Transverse colon (tissue), 4 donors: ENCODE measurements around the gene PDZK1IP1.

ENCODE experiments used
- CTCF ChIP-seq, 5 experiments: fragments of 200-600 bp in 3 of 5; fragments of 450-650 bp in 2 of 5; sonication (generic) in 3 of 5; IDR thresholded peaks; 1 replicate in 2 of 5; 2 replicates in 3 of 5; pipeline ENCODE4 v1.5.1; 2016 to 2017; ENCODE audit warnings: antibody characterized with exemption in 5 of 5, inconsistent platforms in 3 of 5, mild to moderate bottlenecking in 2 of 5, moderate library complexity in 1 of 5
- EP300 ChIP-seq: sonication (generic); formaldehyde crosslinking; IDR thresholded peaks from one replicate; pipeline ENCODE4 v1.6.1; 2017; ENCODE audit warnings: antibody characterized with exemption, low read depth
- POLR2A ChIP-seq: fragments of 450-650 bp; IDR thresholded peaks from one replicate; pipeline ENCODE4 v1.6.1; 2016; ENCODE audit warnings: antibody characterized with exemption, mild to moderate bottlenecking, moderate library complexity
- POLR2AphosphoS5 ChIP-seq, 3 donors: sonication (generic); formaldehyde crosslinking; IDR thresholded peaks; one replicate each; pipeline ENCODE4 v1.6.1; 2016; ENCODE audit warnings: antibody characterized with exemption in 3 of 3

GRCh38 chr1:47219001-47219400, 29.2 kb upstream of the PDZK1IP1 start:
- TF ChIP-seq CTCF (IDR thresholded peaks at IDR 0.05), result no peak
- TF ChIP-seq POLR2A, result no peak
- no peak for TF ChIP-seq POLR2AphosphoS5 (IDR thresholded peaks at IDR 0.05)
- no peak for TF ChIP-seq EP300
